GM21360 (cell line): ENCODE measurements around the gene PXK.

Experiments
- ATAC-seq: cut with Tn5 transposase; IDR thresholded peaks from one replicate; pipeline ENCODE4 v1.9.1; 2021; ENCODE audit warnings: mild to moderate bottlenecking, moderate library complexity; ENCODE audit not compliant: unreplicated experiment

PXK gene

DNA sequence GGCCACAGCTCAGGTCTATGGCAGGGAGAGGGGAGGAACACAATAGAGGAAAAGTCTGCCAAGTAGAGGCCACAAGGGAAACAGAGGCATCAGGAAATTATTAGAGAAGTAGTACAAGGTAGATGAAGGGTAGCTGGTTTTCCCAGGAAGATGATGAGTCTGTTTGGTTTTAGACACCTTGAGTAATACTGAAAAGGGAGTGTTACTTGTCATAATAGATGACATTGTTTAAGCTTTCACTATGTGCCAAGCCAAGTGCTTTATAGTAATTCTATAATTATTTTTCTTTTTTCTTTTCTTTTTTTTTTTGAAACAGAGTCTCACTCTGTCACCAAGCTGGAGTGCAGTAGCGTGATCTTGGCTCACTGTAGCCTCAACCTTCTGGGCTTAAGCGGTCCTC is 13.7 kb downstream of the PXK start:
- ATAC-seq, result no peak

DNA sequence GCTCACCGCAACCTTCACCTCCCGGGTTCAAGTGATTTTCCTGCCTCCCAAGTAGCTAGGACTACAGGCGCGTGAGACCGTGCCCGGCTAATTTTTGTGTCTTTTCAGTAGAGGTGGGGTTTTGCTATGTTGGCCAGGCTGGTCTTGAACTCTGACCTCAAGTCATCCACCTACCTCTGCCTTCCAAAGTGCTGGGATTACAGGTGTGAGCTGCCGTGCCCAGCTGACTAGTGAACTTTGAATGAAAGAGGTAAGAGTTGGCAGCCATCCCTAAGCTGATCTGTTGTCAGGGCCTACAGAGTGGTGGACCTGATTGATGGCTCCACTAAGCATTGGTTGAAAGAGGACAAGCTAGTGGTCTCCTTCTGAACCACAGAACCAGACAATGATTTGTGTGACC is 15.3 kb downstream of the PXK start:
- ATAC-seq, result no peak

DNA sequence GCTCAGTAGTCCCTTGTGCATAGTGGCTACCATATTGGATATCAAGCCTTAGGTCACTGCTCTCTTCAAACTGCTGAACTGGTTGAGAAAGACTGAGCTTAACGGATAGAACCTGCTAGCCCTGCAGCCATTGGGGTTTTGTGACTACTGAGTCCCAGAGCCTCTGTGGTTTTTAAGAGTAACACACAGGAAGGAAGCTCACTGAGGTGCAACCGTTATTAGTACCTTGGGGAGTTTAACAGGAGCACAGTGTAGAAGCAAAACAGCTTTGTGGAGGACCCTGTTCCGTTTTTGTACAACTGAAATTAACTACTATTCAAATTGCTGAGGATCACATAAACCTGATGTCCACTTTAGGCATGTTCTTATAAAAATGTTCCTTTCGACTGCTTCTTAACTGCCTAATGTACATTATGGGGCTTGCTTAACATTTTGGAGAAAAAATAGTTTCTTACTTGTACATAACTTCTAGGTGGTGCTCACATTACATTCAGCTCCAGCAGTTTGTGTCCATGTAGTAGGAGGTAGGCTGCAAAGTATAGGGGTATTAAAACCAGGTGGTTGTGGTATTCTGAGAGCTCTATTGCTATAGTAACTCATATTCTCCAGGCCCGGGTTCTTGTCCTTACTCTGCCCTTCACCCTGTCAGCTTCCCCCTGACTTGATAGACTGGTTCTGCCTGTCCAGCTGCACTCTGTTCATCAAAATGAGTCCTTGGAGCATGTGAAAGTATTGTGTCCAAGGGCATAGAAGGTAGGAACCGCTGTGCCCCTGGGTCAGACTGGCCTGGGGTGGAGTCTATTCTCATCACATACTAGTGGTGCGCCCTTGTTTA is 17.3 kb downstream of the PXK start:
- ATAC-seq, result peak; percentile 75

GRCh38 chr3:58350627-58351013 is 17.9 kb downstream of the PXK start:
- ATAC-seq, result peak; percentile 1

DNA sequence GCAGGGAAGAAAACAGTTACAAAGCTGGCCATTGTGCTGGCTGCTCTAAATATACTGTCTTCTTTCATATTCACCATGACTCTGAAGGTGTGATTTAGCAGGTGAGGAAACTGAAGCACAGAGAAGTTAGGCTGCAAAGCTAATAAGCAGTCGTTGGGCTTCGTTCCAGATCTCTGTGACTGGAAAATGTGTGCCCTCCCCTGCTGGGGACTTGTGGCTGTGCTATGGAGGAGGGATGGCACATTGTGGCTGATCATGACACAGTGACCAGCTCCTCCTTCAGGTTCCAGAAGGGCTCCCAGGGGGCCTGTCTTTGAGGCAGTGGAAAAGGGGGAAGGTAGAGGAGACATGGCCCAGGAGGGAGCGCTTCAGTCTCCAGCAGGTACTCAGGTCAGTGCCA is 19.2 kb downstream of the PXK start:
- ATAC-seq, result no peak

- ATAC-seq, result no peak
These were observed 19.9 kb downstream of the PXK start for GRCh38 chr3:58352626-58353025.

DNA sequence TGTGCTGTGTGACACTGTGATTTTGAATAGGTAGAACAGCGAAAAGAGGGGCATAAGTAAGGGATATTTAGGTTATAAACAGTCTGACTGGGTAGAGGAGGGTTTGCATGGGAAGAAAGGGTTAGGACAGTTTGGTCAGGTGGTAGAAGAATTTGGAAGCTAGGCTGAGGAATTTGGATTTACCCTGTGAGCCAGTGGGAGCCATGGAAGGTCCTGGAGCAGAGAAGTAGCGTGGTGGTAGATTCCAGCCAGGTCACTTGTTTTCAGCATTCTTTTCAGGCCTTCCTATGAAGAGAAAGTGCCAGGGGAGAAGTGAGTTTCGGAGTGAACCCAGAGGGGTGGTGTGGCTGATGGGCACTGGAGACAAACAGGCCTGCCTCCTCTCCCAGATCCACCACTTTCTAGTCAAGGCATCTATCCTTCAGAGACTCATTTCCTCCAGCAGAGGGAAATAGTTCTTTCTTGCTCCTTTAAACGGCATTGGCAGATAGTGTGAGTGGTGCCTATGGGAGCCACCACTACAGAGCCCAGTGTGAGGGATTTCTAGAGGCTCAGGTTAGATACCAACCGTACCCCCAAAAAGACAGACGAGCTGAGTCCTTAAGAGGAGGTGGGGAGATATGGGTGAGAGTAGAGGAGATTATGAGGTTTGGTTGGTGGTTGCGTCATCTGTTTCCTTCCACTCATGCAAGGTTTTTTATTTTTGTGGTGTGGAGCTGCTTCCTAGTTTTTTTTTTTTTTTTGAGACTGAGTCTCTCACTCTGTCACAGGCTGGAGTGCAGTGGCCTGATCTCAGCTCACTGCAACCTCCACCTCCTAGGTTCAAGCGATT is 21.2 kb downstream of the PXK start:
- ATAC-seq, result no peak

- ATAC-seq, result peak; percentile 57
These were observed 22.5 kb downstream of the PXK start for GRCh38 chr3:58355179-58355578.

GRCh38 chr3:58356054-58356453 is 23.4 kb downstream of the PXK start:
- no peak for ATAC-seq

DNA sequence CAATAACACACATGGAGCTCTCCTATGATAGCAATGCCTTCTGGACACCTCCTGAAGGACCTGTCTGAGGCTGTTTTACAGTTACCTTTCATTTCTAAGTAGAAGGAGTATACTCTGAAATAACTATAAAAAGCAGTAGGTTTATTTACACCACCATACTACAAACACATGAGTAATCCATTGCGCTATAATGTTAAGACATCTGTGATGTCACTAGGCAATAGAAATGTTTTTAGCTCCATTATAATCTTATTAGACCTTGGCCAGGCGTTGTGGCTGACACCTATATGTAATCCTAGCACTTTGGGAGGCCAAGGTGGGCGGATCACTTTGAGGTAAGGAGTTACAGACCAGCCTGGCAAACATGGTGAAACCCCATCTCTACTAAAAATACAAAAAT is 24.7 kb downstream of the PXK start:
- no peak for ATAC-seq

DNA sequence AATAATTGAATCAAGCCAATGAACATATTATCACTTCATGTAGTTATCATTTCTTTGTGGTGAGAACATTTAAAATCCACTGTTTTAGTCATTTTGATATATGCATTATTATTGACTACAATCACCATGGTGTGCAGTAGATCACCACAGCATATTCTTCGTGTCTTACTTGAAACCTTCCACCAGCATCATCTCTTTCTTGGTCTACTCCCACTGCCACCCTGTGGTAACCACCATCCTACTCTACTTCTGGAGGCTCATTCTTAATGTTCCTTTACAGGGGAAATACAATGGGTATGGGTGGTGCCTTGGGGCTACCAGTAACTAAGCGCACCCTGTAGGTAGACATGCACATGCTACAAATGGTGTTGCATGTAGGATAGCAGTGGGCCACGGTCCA is 25.4 kb downstream of the PXK start:
- no peak for ATAC-seq

DNA sequence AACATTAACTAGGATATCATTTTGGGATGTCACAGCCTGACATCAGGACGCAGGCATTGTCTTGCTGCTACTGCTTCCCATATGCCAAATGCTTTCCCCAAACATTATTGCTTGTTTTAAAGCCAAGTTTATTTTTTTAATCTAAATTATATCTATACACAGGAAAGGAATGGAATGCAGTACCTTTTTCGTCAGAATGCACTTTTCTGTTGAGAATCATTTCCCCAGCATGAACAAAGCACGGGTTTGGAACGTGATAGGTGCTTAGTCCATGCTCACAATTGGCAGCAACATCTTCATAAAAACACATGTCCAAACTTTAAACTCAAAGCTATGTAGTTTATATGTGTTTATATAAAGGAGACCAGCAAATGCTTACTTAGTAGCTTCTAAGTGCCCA is 26.1 kb downstream of the PXK start:
- ATAC-seq, result no peak

DNA sequence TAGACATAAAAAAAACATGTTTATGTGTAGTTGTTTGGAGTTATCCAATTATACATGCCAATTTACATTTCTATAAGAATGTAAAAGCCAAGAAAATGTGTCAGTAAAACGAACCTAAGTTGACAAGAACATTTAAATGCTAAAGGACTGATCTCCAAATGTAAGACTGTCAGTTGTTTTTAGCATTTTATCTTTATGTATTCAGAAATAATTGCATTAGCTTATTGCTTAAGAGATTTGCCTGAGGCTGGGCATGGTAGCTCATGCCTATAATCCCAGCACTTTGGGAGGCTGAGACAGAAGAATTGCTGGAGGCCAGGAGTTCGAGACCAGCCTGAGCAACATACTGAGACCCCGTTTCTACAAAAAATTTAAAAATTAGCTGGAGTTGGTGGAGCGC is 26.9 kb downstream of the PXK start:
- ATAC-seq, result no peak

DNA sequence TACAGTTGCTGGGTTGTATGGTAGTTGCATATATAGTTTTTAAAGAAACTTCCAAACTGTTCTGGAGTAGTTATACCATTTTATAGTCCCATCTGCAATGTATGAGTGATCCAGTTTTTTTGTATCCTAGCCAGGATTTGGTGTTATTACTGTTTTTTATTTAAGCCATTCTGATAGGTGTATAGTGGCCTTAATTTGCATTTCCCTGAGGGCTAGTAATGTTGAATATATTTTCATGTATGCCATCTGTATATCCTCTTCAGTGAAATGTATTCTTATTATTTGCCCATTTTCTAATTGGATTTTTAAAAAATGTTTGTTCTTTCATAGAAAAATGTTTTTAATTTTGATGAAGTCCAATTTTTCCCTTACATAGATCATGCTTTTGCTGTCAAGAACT is 29.2 kb downstream of the PXK start:
- ATAC-seq, result no peak

- ATAC-seq, result no peak
These were observed 34.0 kb downstream of the PXK start for GRCh38 chr3:58366699-58367098.

GRCh38 chr3:58369038-58369437 is 36.3 kb downstream of the PXK start:
- no peak for ATAC-seq

GRCh38 chr3:58369876-58370275 is 37.2 kb downstream of the PXK start:
- no peak for ATAC-seq

DNA sequence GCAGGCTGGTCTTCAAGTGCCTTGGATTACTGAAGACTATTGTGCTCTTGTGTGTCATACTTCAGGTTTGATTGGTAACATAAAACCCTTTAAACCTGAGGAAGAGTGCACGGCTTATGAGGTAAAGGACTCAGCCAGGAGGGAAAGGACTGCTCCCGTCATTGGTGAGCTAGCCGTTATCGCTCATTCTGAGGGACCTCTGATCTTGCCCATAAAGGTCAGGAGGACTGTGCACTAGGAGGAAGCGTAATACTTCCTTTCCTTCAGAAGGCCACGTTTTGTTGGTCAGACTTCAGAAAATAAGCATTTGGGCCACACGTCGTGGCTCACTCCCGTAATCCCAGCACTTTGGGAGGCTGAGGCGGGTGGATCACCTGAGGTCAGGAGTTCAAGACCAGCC is 37.7 kb downstream of the PXK start:
- no peak for ATAC-seq

GRCh38 chr3:58371754-58372153 is 39.1 kb downstream of the PXK start:
- no peak for ATAC-seq

GRCh38 chr3:58375254-58375653 is 42.6 kb downstream of the PXK start:
- ATAC-seq, result no peak

DNA sequence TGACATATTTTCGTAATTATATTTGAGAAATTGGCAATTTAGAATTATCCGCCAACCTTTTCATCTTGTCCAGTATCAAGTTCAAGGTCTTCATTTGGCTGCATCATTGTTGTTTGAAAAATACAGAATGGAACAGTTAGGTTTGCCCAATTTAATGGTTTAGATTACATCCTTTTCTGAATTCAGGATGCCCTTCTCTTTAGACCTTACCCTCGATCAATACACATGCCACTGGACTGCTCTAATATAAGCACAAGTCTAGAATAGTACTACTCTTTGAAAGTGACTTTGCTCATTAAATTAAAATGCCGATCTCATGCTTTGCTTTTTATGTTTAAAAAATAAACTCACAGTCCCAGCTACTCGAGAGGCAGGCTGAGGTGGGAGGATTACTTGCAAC is 44.5 kb downstream of the PXK start:
- ATAC-seq, result no peak

GRCh38 chr3:58377750-58378149 is 45.1 kb downstream of the PXK start:
- no peak for ATAC-seq
